SU-DHL-6 (cell line): ENCODE measurements around the gene CNTD1.

ENCODE experiments used
- CTCF ChIP-seq: fragments of 200-600 bp; sonication (generic); IDR thresholded peaks from one replicate; pipeline ENCODE4 v1.5.1; 2017; ENCODE audit warnings: antibody characterized with exemption, mild to moderate bottlenecking, low read length, moderate library complexity; ENCODE audit not compliant: insufficient read depth, poor library complexity, severe bottlenecking
- EZH2phosphoT487 ChIP-seq: fragments of 200-600 bp; sonication (generic), shearing (Covaris generic); conservative IDR thresholded peaks from 2 replicates; pipeline ENCODE4 v1.6.1; 2018; ENCODE audit warnings: mild to moderate bottlenecking, antibody characterized with exemption, low read length, moderate library complexity, mixed read lengths

DNA sequence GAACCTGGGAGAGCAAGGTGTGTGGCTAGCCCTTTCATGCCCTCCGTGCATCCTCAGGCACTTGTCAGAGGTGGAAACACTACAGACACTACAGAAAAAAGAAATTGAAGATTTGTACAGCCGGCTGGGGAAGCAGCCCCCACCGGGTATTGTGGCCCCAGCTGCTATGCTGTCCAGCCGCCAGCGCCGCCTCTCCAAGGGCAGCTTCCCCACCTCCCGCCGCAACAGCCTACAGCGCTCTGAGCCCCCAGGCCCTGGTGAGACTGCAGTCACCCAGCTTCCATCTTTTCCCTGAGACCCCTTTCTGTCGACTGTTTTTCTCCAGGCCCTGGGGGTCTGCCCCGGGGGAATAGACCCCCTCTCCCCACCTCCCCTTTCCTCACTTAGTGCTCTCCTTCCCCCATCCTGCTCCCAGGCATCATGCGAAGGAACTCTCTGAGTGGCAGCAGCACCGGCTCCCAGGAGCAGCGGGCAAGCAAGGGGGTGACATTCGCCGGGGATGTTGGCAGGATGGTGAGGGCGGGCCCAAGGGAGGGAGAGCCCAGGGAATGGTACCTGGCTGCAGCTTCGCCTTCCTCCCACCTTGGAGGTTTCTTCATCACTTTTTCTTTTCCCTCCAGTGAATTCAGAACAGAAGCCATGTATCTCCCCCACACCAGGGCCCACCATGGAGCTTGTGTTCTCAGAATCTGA, 2.4 kb upstream of the CNTD1 start:
- TF ChIP-seq CTCF (no peak), EZH2phosphoT487 (no peak)
